Parathyroid adenoma (tissue), 2 donors: Measurements from ENCODE around the gene SPON1.

Experiments used
- H2AFZ ChIP-seq: fragments of 300-600 bp; sonication (generic); one replicate; pipeline ENCODE4 v1.7.0; 2017; ENCODE audit warnings: antibody characterized with exemption, mild to moderate bottlenecking
- H3K27ac ChIP-seq: fragments of 300-600 bp; sonication (generic); one replicate; pipeline ENCODE4 v1.7.0; 2017
- H3K27me3 ChIP-seq: fragments of 300-600 bp; sonication (generic); one replicate; pipeline ENCODE4 v1.7.0; 2017; ENCODE audit warnings: low read length; ENCODE audit not compliant: control insufficient read depth, insufficient read depth
- H3K36me3 ChIP-seq: fragments of 300-600 bp; sonication (generic); one replicate; pipeline ENCODE4 v1.7.0; 2017; ENCODE audit warnings: low read length; ENCODE audit not compliant: control insufficient read depth, insufficient read depth
- H3K4me1 ChIP-seq: fragments of 300-600 bp; sonication (generic); one replicate; pipeline ENCODE4 v1.7.0; 2017; ENCODE audit warnings: control low read depth
- H3K4me2 ChIP-seq: fragments of 300-600 bp; sonication (generic); one replicate; pipeline ENCODE4 v1.7.0; 2017; ENCODE audit warnings: low read length
- H3K4me3 ChIP-seq: fragments of 300-600 bp; sonication (generic); one replicate; pipeline ENCODE4 v1.7.0; 2017; ENCODE audit warnings: low read depth, low read length
- H3K79me2 ChIP-seq: fragments of 300-600 bp; sonication (generic); one replicate; pipeline ENCODE4 v1.7.0; 2017; ENCODE audit warnings: control low read depth
- H3K9ac ChIP-seq: fragments of 300-600 bp; sonication (generic); one replicate; pipeline ENCODE4 v1.7.0; 2017; ENCODE audit warnings: mild to moderate bottlenecking
- H3K9me3 ChIP-seq: fragments of 300-600 bp; sonication (generic); one replicate; pipeline ENCODE4 v1.7.0; 2017; ENCODE audit warnings: low read length; ENCODE audit not compliant: control insufficient read depth
- CTCF ChIP-seq: fragments of 300-600 bp; sonication (generic); IDR thresholded peaks from one replicate; pipeline ENCODE4 v1.7.0; 2017; ENCODE audit warnings: antibody characterized with exemption, mild to moderate bottlenecking
- donor health status: primary hyperparathyroidism.

The SPON1 gene

DNA sequence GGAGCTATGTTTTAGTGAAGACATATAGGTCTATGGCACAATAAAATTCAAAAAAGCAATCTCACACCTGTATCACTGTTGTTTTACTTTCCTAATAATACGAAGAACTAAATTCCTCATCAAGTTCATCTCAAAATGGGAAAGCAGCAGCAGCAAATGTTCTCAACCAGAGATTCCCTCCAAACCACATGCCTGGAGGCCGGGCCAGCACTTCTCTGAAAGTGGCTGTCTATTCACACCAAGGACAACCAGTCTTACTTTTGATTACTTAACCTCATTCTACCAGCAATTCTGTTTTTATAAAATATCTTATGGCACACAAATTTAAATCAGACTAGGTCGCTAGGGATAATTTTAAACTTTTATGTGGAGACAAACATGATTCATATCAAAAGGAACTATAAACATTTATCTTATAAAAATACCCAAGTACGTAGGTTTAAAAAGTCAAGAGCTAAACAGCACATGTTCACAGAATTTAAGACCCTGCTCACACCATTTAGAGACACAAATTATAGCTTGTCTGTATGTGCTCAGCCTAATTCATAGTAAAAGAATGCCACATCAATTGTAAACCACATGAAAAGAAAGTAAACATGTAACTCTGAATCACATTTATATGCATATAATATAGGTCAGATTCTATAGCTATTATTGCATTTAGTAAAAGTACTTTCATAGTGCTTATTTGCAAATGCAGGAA is 350.4 kb downstream of the SPON1 start:
- Histone ChIP-seq H3K4me2 (no peak overlapping the region), H3K36me3 (no peaks in the 10 kb centered on the region), H3K4me3 (no peak overlapping the region), H3K27ac (no peak overlapping the region), H3K27me3 (no peaks in the 10 kb centered on the region), H3K9me3 (no peaks in the 10 kb centered on the region), H2AFZ (no peak overlapping the region), H3K9ac (no peak overlapping the region), H3K79me2 (peaks cover 2% of the 10 kb centered on the region), H3K4me1 (no peaks in the 10 kb centered on the region)
- no peak for TF ChIP-seq CTCF

DNA sequence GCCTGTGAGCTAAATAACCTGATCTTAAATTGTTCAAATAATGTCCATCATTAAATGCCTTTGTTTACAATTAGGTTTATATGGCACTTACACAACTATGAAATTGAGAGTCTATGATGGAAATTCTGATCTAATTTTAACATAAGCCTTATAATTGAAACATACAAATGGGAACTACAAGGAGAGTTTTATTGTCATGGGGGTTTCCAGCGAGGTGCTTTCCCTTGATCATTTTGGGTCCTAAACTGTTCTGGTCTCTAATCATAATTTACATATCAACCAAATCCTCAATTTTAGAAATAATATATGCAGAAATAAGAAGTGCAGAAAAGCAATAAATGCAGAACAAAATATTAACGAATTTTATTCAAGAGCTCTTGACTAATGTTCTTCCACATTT is 351.6 kb downstream of the SPON1 start:
- H3K4me2 ChIP-seq, result no peak overlapping the region
- no peak overlapping the region for H2AFZ ChIP-seq
- H3K27ac ChIP-seq, result no peak overlapping the region
- H3K36me3 ChIP-seq, result no peaks in the 10 kb centered on the region
- no peak for TF ChIP-seq CTCF
- H3K9ac ChIP-seq, result no peak overlapping the region
- H3K4me3 ChIP-seq, result no peak overlapping the region
- no peaks in the 10 kb centered on the region for H3K9me3 ChIP-seq
- H3K27me3 ChIP-seq, result no peaks in the 10 kb centered on the region
- peaks cover under 1% of the 10 kb centered on the region for H3K79me2 ChIP-seq
- H3K4me1 ChIP-seq, result no peaks in the 10 kb centered on the region

GRCh38 chr11:14315130-14315529 is 352.6 kb downstream of the SPON1 start:
- no peak for TF ChIP-seq CTCF
- Histone ChIP-seq H3K36me3 (no peaks in the 10 kb centered on the region), H3K9me3 (no peaks in the 10 kb centered on the region), H3K4me2 (no peak overlapping the region), H3K27ac (no peak overlapping the region), H2AFZ (no peak overlapping the region), H3K4me3 (no peak overlapping the region), H3K79me2 (no peaks in the 10 kb centered on the region), H3K4me1 (no peaks in the 10 kb centered on the region), H3K9ac (no peak overlapping the region), H3K27me3 (no peaks in the 10 kb centered on the region)
